ENCODE data around the gene PFKL. TPM values are rescaled to one million over a fixed set of nuclear protein-coding genes. Genes with fewer than 3 reads are reported as not detected.

Gene PFKL
- total RNA-seq, 8 experiments from 2014 or later = 43.6 to 204 (median 61.9) TPM

Other genes with a start within 250 kb of the PFKL start
- gene PWP2, start 192.7 kb upstream of the PFKL start, total RNA-seq = 10 to 100 TPM in 5 of 8 experiments, 1 to 10 TPM in 2, under 1 TPM in 1; 0.81 to 22.4 (median 10.8) TPM
- gene GATD3, start 166.4 kb upstream of the PFKL start, total RNA-seq = 10 to 100 TPM in 7 of 8 experiments, 1 to 10 TPM in 1; 9.5 to 85.8 (median 46.0) TPM
- 1 to 10 TPM in 4 of 8 experiments, under 1 TPM in 4; 0.09 to 8.9 (median 0.71) TPM for gene ICOSLG, start 59.1 kb upstream of the PFKL start, total RNA-seq
- 1 to 10 TPM in 1 of 8 experiments, under 1 TPM in 3, not detected in 4; 0.19 to 1.2 (median 0.26) TPM for gene DNMT3L, start 38.2 kb upstream of the PFKL start, total RNA-seq
- gene AIRE, start 14.2 kb upstream of the PFKL start, total RNA-seq = under 1 TPM in 7 of 8 experiments, not detected in 1; 0.05 to 0.58 (median 0.21) TPM
- 10 to 100 TPM; 12.5 to 19.0 (median 16.7) TPM for gene CFAP410, start 39.3 kb downstream of the PFKL start, total RNA-seq
- gene TRPM2, start 53.6 kb downstream of the PFKL start, total RNA-seq = under 1 TPM; 0.05 to 0.35 (median 0.15) TPM
- gene LRRC3, start 155.5 kb downstream of the PFKL start, total RNA-seq = 1 to 10 TPM in 5 of 8 experiments, under 1 TPM in 3; 0.18 to 4.8 (median 2.6) TPM
- gene KRTAP10-1, start 240.1 kb downstream of the PFKL start, total RNA-seq = 1 to 10 TPM in 1 of 8 experiments, under 1 TPM in 2, not detected in 5; 0.18 to 1.1 (median 0.25) TPM

Data from motor neuron (in vitro differentiated cells).